IMR-90 (cell line): Measurements from ENCODE around the gene DYNC1H1. TPM values are rescaled to one million over a fixed set of nuclear protein-coding genes. Genes with fewer than 3 reads are reported as not detected.
A peak's percentile ranks its signal among the peaks of the same experiment; 100 is the strongest.

Source experiments
- ATAC-seq: fragments of 200-7000 bp; cut with Tn5 transposase; 2 replicates; pipeline ENCODE4 v1.9.1; 2020; ENCODE audit warnings: low read depth, mild to moderate bottlenecking, moderate library complexity
- BruUV-seq: library from RNA; stranded (reverse); fragments of 400-500 nt; replicated peaks from 2 replicates; lab custom pipeline; 2021; lab: Mats Ljungman, UMichigan
- CTCF ChIA-PET: fragments of 300-600 bp; formaldehyde crosslinking; extraction: SDS; loops from one replicate; lab custom pipeline; 2021; ENCODE audit warnings: antibody characterized with exemption; lab: Yijun Ruan, JAX
- POLR2A ChIA-PET: fragments of 300-600 bp; sonication (Branson Sonifier 250); formaldehyde crosslinking; loops from one replicate; lab custom pipeline; 2022; ENCODE audit warnings: antibody characterized with exemption; ENCODE audit not compliant: unreplicated experiment; lab: Charles Lee
- DNase-seq: peaks from one replicate; pipeline ENCODE4 v3.0.0; 2013
- H2AFZ ChIP-seq: replicated peaks from 2 replicates; pipeline ENCODE3; 2013; ENCODE audit warnings: low read length, mild to moderate bottlenecking; ENCODE audit not compliant: poor library complexity
- H2AK5ac ChIP-seq: 2 replicates; pipeline ENCODE4 v1.6.1; 2013; ENCODE audit warnings: low read depth, low read length, inconsistent platforms
- H2AK9ac ChIP-seq: replicated peaks from 2 replicates; pipeline ENCODE3; 2013; ENCODE audit warnings: mild to moderate bottlenecking, low read depth, low read length, moderate library complexity; ENCODE audit not compliant: poor library complexity
- H2BK120ac ChIP-seq: 2 replicates; pipeline ENCODE4 v1.6.1; 2013; ENCODE audit warnings: low read depth, low read length, inconsistent platforms
- H2BK15ac ChIP-seq: 3 replicates; pipeline ENCODE4 v1.6.1; 2013; ENCODE audit warnings: low read depth, low read length, inconsistent platforms
- H2BK20ac ChIP-seq: 2 replicates; pipeline ENCODE4 v1.6.1; 2013; ENCODE audit warnings: low read depth, mild to moderate bottlenecking, inconsistent platforms, low read length, moderate library complexity
- H2BK5ac ChIP-seq: 2 replicates; pipeline ENCODE4 v1.6.1; 2013; ENCODE audit warnings: mild to moderate bottlenecking, low read depth, low read length, inconsistent platforms; ENCODE audit not compliant: poor library complexity, severe bottlenecking
- H3K14ac ChIP-seq: replicated peaks from 2 replicates; pipeline ENCODE4 v1.6.1; 2013; ENCODE audit warnings: low read depth, low read length, inconsistent platforms
- H3K18ac ChIP-seq: 2 replicates; pipeline ENCODE4 v1.6.1; 2013; ENCODE audit warnings: low read depth, low read length, control low read depth
- H3K23ac ChIP-seq: 2 replicates; pipeline ENCODE4 v1.6.1; 2013; ENCODE audit warnings: low read depth, low read length, inconsistent platforms
- H3K27ac ChIP-seq: 2 replicates; pipeline ENCODE4 v1.5.1; 2013; ENCODE audit warnings: mild to moderate bottlenecking, control low read depth, low read length; ENCODE audit not compliant: insufficient read depth
- H3K27me3 ChIP-seq: 2 replicates; pipeline ENCODE4 v1.6.1; 2013; ENCODE audit warnings: low read length; ENCODE audit not compliant: control insufficient read depth, insufficient read depth
- H3K36me3 ChIP-seq: 2 replicates; pipeline ENCODE4 v1.6.1; 2013; ENCODE audit warnings: low read length, mixed read lengths; ENCODE audit not compliant: control insufficient read depth, insufficient read depth
- H3K4ac ChIP-seq: 2 replicates; pipeline ENCODE4 v1.6.1; 2013; ENCODE audit warnings: low read depth, low read length, inconsistent platforms
- H3K4me1 ChIP-seq: 2 replicates; pipeline ENCODE4 v1.6.1; 2013; ENCODE audit warnings: low read length, mixed read lengths; ENCODE audit not compliant: control insufficient read depth, insufficient read depth
- H3K4me2 ChIP-seq: 2 replicates; pipeline ENCODE4 v1.6.1; 2013; ENCODE audit warnings: low read depth, mild to moderate bottlenecking, control low read depth, low read length, moderate library complexity
- H3K4me3 ChIP-seq: 2 replicates; pipeline ENCODE4 v1.5.1; 2013; ENCODE audit warnings: low read depth, mild to moderate bottlenecking, control low read depth, low read length, moderate library complexity; ENCODE audit not compliant: insufficient read depth
- H3K56ac ChIP-seq: 2 replicates; pipeline ENCODE4 v1.6.1; 2013; ENCODE audit warnings: low read length, inconsistent platforms; ENCODE audit not compliant: insufficient read depth; ENCODE audit errors: extremely low read depth
- H3K79me1 ChIP-seq, 2 experiments: 2 replicates each; pipeline ENCODE4 v1.6.1; 2013; ENCODE audit warnings: low read length in 2 of 2, inconsistent platforms in 1 of 2, low read depth in 1 of 2
- H3K9ac ChIP-seq: 2 replicates; pipeline ENCODE4 v1.6.1; 2013; ENCODE audit warnings: low read depth, low read length, control low read depth
- H3K9me1 ChIP-seq: 2 replicates; pipeline ENCODE4 v1.6.1; 2013; ENCODE audit warnings: low read length, inconsistent platforms; ENCODE audit not compliant: insufficient read depth
- H3K9me3 ChIP-seq: 2 replicates; pipeline ENCODE4 v1.6.1; 2013; ENCODE audit warnings: low read length; ENCODE audit not compliant: control insufficient read depth, insufficient read depth
- H4K20me1 ChIP-seq: 2 replicates; pipeline ENCODE4 v1.6.1; 2013; ENCODE audit warnings: low read length, inconsistent platforms; ENCODE audit not compliant: insufficient read depth
- H4K5ac ChIP-seq: 2 replicates; pipeline ENCODE4 v1.6.1; 2013; ENCODE audit warnings: mild to moderate bottlenecking, low read depth, low read length, control low read depth
- H4K8ac ChIP-seq, 2 experiments: 2 replicates each; pipeline ENCODE4 v1.6.1; 2013; ENCODE audit warnings: low read depth in 2 of 2, low read length in 2 of 2, control low read depth in 1 of 2, inconsistent platforms in 1 of 2
- H4K91ac ChIP-seq: 2 replicates; pipeline ENCODE4 v1.6.1; 2013; ENCODE audit warnings: low read depth, low read length, inconsistent platforms; ENCODE audit not compliant: insufficient read depth
- CHD1 ChIP-seq: IDR thresholded peaks from 2 replicates; pipeline ENCODE4 v1.6.1; 2012; ENCODE audit warnings: low read depth, low read length, improper control_type of control experiment
- MAFK ChIP-seq: IDR thresholded peaks from 2 replicates; pipeline ENCODE4 v1.6.1; 2012; ENCODE audit warnings: low read depth, low read length, improper control_type of control experiment
- MAZ ChIP-seq: IDR thresholded peaks from 2 replicates; pipeline ENCODE4 v1.6.1; 2012; ENCODE audit warnings: low read depth, mild to moderate bottlenecking, low read length, improper control_type of control experiment, moderate library complexity, borderline replicate concordance
- MXI1 ChIP-seq: IDR thresholded peaks from 2 replicates; pipeline ENCODE4 v1.6.1; 2012; ENCODE audit warnings: low read depth, mild to moderate bottlenecking, low read length, moderate library complexity, borderline replicate concordance
- NFE2L2 ChIP-seq: fragments of 150-350 bp; IDR thresholded peaks from 2 replicates; pipeline ENCODE4 v1.6.1; 2016; ENCODE audit warnings: low read depth, mild to moderate bottlenecking, low read length
- RAD21 ChIP-seq: IDR thresholded peaks from 2 replicates; pipeline ENCODE4 v1.6.1; 2012; ENCODE audit warnings: low read length, improper control_type of control experiment
- RFX5 ChIP-seq: IDR thresholded peaks from 2 replicates; pipeline ENCODE4 v1.8.0; 2012; ENCODE audit warnings: low read depth, mild to moderate bottlenecking, low read length, moderate library complexity
- SMC3 ChIP-seq: fragments of 150-350 bp; IDR thresholded peaks from 2 replicates; pipeline ENCODE4 v1.6.1; 2016; ENCODE audit warnings: low read depth, mild to moderate bottlenecking, antibody characterized with exemption, low read length, moderate library complexity
- USF2 ChIP-seq: fragments of 150-350 bp; IDR thresholded peaks from 2 replicates; pipeline ENCODE4 v1.6.1; 2017; ENCODE audit warnings: mild to moderate bottlenecking, antibody characterized with exemption, low read length, low read depth
- WGBS, 2 experiments: methylation state at CpG; one replicate each; pipeline versions ENCODE4 v1.1.5 to v1.1.7; 2013; ENCODE audit warnings: missing lambda C conversion rate in 2 of 2; ENCODE audit not compliant: insufficient read length in 1 of 2; ENCODE audit errors: extremely low coverage in 2 of 2; 5-methylcytosine and 5-hydroxymethylcytosine counted together
- dilution Hi-C: fragments of 300-500 bp; cut with HindIII; formaldehyde crosslinking; loops from one replicate; pipeline ENCODE4 v1.14.3; 2018; ENCODE audit warnings: low sequenced_read_pairs; ENCODE audit not compliant: unreplicated experiment
- in situ Hi-C: fragments of 300-500 bp; cut with MboI; formaldehyde crosslinking; loops from 3 replicates; pipeline ENCODE4 v1.14.3; 2019; ENCODE audit warnings: low sequenced_read_pairs, inconsistent platforms, mixed read lengths
- intact Hi-C: fragments of 100-400 bp; cut with micrococcal nuclease; formaldehyde crosslinking; loops from 2 replicates; pipeline ENCODE4 v1.10.0; 2022
- polyA plus RNA-seq, 3 experiments: library from polyadenylated mRNA; depleted of rRNA; stranded (reverse); fragments of >200 nt; gene quantifications; 2 replicates each; pipeline ENCODE4 v1.2.3, GENCODE V29; 2012; ENCODE audit warnings: low replicate concordance in 1 of 3
- total RNA-seq: library from RNA; depleted of rRNA; stranded (reverse); fragments of >200 nt; gene quantifications from 2 replicates; pipeline ENCODE4 v1.2.3, GENCODE V29; 2012

Gene DYNC1H1
- total and polyA plus RNA-seq, 2 of the 4 experiments (the other 2 are of a cell fraction): 240 to 670 TPM

GRCh38 chr14:101975231-101975630 lies 10.9 kb downstream of the DYNC1H1 start:
- TF ChIP-seq CHD1 (no peak), RAD21 (no peak), MAZ (no peak), RFX5 (no peak), USF2 (no peak), MAFK (no peak), MXI1 (no peak), SMC3 (no peak), NFE2L2 (peak; percentile 40; the same call in 1 of the 2 replicates)
- Histone ChIP-seq H3K4me3 (no peak overlapping the region), H3K4me1 (peaks cover 8% of the 10 kb centered on the region), H3K36me3 (peaks cover 19% of the 10 kb centered on the region), H3K9ac (no peak overlapping the region), H3K4ac (no peak overlapping the region), H3K14ac (no peak overlapping the region), H2BK20ac (no peak overlapping the region), H2BK120ac (no peak overlapping the region), H2AFZ (no peak overlapping the region), H3K79me1 (peaks cover 15 to 59% of the 10 kb centered on the region in 2 experiments), H2AK5ac (peak overlapping the region; percentile 10; the same call in 1 of the 2 replicates), H3K27ac (no peak overlapping the region), H3K9me3 (no peaks in the 10 kb centered on the region), H3K18ac (no peak overlapping the region), H4K91ac (no peak overlapping the region), H3K27me3 (no peaks in the 10 kb centered on the region), H2BK15ac (no peak overlapping the region), H2BK5ac (no peak overlapping the region), H3K9me1 (peaks cover 15% of the 10 kb centered on the region), H3K4me2 (no peak overlapping the region), H3K23ac (no peak overlapping the region), H4K8ac (no peak overlapping the region), H2AK9ac (no peak overlapping the region), H4K5ac (no peak overlapping the region), H4K20me1 (peaks cover 62% of the 10 kb centered on the region), H3K56ac (no peak overlapping the region)
- in situ Hi-C loops: no loop called here
- dilution Hi-C loops: no loop called here
- WGBS, 2 experiments: no CpG with 5 or more reads among the region's 7 CpGs
- DNase-seq (no peak), ATAC-seq (no peak)
- intact Hi-C loops: no loop called here
- ChIA-PET CTCF (interaction anchor here (0.7 kb wide), 1 partner anchor 299 kb away, joined by 3 read pairs; no protein-coding TSS in a partner anchor), POLR2A (no interaction called here)
- BruUV-seq: no TSS peak
